Gastroesophageal sphincter (tissue), 3 donors: Measurements from ENCODE around the gene GABRG3.

Experiments used
- CTCF ChIP-seq, 4 experiments: fragments of 200-600 bp in 2 of 4; fragments of 450-650 bp in 2 of 4; sonication (generic) in 1 of 4; IDR thresholded peaks; one replicate each; pipeline ENCODE4 v1.5.1; 2017 to 2019; ENCODE audit warnings: antibody characterized with exemption in 4 of 4, mild to moderate bottlenecking in 2 of 4, moderate library complexity in 2 of 4
- EP300 ChIP-seq: sonication (generic); formaldehyde crosslinking; IDR thresholded peaks from one replicate; pipeline ENCODE4 v1.6.1; 2017; ENCODE audit warnings: antibody characterized with exemption, mild to moderate bottlenecking
- POLR2A ChIP-seq, 2 donors: fragments of 450-650 bp; IDR thresholded peaks; one replicate each; pipeline ENCODE4 v1.6.1; 2017; ENCODE audit warnings: antibody characterized with exemption in 2 of 2, mild to moderate bottlenecking in 2 of 2, moderate library complexity in 1 of 2

- TF ChIP-seq CTCF (IDR thresholded peaks at IDR 0.05) (no peak), POLR2A (IDR thresholded peaks at IDR 0.05) (no peak), EP300 (no peak)
Measured at GRCh38 chr15:27201425-27201824, 230.4 kb downstream of the GABRG3 start.
